CD4-positive, alpha-beta T cell treated with Interleukin-2 at 100 ng/mL for 4 hours (primary cell): ENCODE measurements around the gene LRRC18.

Experiments
- DNase-seq: peaks from one replicate; pipeline ENCODE4 v3.0.0-alpha.2; 2020; ENCODE audit warnings: low spot score

The LRRC18 gene

GRCh38 chr10:48939790-48940325 is at the start of gene LRRC18:
Gene LRRC18, minus strand, starts transcription at chr10:48939840. Its CDS starts 25,685 bp downstream, at chr10:48914155.
- DNase-seq: no peak

- DNase-seq: no peak
Measured at GRCh38 chr10:48985621-48986158, 46.0 kb upstream of the LRRC18 start.

DNA sequence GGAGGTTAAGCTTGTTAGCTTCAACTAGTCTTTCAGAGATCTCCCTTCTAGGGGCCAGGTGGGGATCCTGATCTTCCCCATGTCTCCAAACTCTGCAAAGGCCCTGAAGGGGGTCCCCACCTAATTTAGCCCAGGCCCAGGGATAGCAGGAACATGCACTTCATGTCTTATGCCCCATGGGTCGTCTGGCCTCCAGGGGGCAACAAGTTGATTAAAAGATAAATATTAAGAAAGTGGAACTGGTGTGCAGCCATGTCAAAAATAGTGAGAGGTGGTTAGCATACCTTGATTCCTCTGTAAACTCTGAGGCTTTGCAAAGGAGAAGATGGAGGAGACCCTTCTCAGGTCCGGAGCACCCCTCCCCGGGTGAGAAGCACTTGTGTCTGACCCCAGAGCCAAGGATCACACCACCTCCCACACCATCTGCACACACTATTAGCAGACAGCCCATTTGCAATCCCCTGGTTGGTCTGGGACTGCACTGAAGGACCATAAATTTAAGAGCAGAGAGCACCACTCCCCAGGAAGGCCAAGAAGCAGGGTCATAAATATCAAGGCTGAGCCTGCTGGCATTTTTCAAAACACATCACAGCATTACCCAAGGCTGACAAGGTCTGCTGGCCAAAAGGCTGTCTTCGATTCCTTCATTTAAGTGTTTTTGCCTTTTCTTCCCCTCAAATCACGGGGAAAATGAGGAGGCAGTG is 44.2 kb upstream of the LRRC18 start:
- no peak for DNase-seq

- DNase-seq: no peak
Measured at GRCh38 chr10:48982584-48982983, 42.9 kb upstream of the LRRC18 start.

DNA sequence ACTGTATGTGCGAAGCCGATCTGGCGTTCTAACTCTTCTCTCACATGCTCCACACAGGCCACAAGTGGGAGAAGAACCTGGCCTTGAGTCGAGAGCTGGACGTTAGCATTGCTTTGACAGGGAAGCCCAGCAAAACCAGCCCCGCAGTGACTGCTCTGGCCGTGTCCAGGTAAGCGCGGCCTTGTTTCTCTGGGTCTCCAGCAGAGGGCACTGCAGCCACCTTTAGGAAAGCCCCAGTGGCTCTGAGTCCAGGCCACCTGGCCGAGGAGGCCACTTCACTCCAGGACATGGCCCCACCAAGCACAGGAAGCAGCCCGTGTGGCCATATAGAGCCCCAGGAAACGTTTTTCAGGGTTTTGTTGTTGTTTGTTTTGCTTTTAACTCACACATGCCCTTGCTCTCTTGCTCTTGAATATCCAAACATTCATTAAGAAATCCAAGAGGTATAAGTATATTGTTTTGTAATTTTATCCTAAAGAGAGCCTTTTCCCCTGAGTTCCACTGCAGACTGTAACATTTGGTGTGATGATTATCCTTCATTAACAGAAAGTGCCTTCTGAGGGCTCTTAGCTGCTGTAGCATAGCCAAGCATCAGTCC is 41.8 kb upstream of the LRRC18 start:
- peak; percentile 40 for DNase-seq

DNA sequence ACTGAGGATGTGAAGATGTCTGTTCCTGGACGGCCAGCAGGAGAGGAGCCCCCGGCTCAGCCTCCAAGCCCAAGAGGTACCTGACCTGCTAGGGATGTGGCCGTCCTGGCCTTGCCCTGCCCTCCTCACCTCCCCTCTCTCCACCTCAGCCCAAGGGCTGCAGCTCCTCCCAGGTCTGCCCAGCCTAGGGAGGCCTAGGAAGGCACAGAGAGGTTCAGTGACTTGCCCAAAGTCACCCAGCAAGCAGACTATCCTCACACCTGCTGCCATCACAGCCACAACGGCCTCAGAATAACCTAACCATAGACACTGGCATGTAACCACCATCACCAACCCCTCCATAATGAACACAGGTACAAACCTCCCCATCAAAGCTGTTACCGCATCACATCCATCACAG is 38.7 kb upstream of the LRRC18 start:
- no peak for DNase-seq

DNA sequence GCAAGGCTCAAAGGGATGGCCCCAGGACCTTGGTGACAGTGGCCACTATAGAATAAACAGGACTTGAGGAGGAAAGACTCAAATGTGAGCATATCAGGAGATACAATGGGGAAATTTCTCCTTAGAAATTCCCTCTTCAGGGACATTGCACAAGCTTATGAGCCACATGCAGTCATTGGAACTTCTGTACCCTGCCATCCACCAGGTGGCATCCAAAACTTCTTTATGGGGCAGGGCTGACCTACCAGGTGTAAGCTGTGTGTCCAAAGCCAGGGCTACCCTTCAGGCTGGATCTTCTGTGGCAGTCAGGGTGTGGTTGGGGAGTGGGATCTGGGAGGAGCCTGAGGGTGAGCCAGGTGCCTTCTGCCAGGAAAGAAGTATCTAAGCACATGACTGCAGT is 36.6 kb upstream of the LRRC18 start:
- no peak for DNase-seq

- no peak for DNase-seq
Measured at GRCh38 chr10:48974510-48975156, 35.0 kb upstream of the LRRC18 start.

- no peak for DNase-seq
Measured at GRCh38 chr10:48973065-48973464, 33.4 kb upstream of the LRRC18 start.

DNA sequence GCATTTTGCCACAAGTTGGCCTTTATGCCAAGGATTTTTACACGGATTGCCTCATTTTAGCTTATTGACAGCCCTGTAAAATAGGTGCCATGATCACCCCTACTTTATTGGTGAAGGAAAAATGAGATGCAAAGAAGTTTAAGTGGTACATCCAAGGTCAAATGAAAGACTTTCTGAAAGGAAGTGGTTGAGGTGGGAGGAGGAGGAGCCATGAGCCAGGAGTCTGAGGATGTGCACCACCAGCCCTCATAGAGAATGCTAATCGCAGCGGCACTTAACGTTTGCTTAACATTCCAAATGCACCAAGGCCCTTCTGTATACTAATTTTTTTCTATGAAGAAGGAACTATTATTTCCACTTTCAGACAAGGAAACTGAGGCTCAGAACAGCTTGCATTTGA is 31.0 kb upstream of the LRRC18 start:
- no peak for DNase-seq

- no peak for DNase-seq
Measured at GRCh38 chr10:48970046-48970445, 30.4 kb upstream of the LRRC18 start.

DNA sequence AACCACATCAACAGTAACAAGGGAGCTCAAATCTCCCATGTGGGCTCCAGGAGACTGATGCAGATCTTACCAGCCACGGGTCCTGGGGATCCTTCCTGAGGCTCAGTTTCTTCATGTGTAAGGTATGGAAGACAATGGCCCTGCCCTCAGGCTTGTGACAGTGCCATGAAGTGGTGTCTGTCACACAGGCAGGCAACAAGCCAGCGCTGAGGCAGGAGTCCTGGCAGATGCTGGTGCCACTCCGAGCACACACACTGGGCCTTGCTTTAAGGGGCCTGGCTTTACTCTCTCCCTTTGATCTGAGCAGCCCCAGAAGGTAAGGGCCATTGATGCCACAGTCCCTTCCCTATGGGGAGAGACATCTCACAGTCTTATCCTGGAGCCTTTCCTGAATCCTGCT is 28.4 kb upstream of the LRRC18 start:
- no peak for DNase-seq

- DNase-seq: no peak
Measured at GRCh38 chr10:48965460-48965859, 25.8 kb upstream of the LRRC18 start.

DNA sequence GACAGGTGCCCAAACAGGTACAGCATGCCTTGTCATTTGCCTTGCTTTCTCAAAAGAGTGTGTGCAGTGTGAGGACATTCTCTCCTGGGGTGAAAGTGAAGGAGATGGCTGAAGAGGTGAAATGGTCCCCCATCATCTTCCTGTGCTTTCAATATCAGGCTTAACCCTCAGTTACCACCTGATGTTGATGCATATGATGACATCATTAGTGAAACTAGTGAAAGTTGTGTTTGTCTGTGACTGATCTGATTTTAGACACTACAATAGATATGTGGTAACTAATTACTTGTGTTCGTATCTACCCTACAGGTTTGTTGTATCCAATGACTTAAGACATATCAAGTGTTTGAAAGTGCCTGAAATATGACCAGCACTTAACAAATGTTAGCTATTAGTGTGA is 24.4 kb upstream of the LRRC18 start:
- no peak for DNase-seq

GRCh38 chr10:48958598-48959190 is 19.1 kb upstream of the LRRC18 start:
- DNase-seq: no peak

DNA sequence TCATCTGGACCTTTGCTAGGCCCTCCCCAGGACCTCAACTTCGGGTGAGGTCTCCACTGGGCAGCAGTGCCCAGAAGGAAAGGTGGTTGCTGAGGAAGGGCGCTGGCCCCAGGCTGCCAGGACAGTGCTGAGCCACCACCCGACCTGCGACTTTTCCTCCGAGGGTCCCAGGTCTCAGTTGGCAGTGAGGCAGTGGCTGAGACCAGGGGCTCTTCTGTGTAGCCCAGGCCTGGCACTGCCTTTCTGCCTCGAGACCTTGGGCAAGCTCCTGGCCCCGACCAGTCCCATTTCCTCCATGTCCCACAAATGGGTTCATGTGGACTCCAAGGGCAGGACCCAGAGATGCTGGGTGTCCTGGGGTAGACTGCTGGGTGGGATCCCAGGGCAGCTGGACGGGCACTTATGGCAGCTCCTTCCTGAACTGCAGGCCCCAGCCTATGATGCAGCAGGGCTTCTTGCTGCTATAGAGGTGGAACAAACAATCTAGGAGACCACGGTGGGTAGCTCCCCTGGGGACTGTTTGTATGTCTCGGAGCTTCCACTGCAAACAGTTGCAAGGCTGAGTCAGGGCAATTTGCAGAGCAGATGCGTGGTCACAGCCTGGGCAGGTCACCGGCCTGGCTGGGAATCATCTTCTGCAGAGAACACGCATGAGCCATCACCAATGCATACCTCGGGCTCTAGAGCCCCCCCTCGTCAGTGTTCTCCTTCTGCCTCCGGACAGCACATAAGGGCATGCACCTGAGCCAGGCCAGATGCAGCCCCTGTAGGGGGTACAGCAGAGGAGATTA is 17.9 kb upstream of the LRRC18 start:
- DNase-seq: no peak

DNA sequence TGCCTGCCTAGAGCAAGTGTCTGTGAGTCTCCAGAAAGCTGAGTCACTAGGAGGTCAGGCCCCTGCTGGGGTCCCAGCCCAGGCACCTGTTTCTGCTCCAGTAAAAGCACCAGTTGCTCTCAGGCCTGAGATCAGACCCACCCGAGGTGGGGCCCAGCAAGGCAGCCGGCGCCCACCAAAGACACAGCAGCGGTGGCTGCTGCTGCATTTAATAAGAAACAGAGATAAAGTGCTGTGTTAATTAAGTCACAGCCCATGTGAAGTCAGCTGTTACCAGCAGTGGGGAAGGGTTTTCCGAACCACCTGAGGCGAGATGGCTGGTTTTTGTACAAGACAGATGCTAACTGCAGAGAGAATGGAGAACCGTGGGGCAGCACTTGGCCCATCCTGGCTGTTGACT is 12.1 kb upstream of the LRRC18 start:
- DNase-seq: no peak

DNA sequence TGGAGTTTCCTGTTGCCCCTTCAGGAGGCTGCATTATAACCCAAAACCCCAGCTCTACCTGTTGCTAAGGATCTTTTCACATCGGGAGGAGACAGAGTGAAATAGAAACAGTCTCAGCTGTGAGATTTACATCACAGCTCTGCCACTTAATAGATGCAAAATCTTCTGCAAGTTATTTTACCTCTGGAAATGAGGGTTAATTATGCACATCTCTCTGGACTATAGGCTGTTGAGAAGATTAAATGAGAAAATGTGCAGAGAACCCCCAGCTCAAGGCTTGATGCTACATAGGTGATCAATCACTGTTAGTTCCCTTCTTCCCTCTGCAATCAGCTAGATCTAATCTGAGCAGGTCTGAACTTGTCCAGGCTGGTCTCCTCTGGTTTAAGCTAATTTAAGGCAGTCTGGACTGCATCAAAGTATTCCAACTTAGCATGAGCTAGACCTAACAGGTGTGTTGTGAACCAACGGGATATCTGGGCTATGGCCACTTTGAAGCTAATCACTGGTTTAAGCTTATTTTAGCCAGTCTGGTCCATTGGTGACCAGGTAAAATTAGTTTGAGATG is 8.9 kb upstream of the LRRC18 start:
- no peak for DNase-seq

DNA sequence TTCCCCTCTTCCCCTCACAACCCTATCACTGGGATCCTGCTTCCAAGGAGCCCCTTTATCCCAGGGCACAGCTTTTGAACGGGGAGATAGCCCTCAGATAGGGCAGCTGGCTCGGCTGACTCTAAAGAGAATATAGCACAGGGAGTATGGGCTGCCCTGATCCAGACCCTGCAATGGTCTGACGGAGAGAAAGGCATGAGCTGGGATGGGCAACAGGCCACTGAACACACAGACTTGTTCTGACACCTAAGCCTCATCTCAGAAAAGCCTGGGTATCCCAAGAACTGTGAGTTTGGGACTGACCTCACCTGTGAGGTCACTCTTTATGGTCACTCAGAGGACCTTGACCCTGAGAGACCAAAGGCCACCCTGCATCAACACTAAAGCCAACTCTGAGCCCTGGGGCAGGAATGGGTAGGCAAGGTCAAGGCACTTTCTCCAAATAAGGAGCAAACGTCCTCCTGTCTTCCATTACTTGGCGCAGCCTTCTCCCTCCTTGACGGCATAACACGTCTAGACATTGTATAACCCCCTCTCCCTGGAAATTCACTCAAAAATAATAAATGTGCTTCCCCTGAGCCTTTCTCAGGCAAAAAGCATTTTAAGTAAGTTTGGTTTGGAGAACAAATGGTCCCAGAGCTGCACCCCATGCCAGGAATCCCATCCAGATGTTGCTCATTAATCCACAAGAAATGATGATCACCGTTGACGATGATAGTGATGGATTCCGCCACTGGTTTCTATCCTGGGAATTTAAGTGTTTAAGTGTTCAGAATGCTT is 8.2 kb upstream of the LRRC18 start:
- no peak for DNase-seq

- no peak for DNase-seq
Measured at GRCh38 chr10:48946891-48947500, 7.4 kb upstream of the LRRC18 start.
